ENCODE measurements around the gene HDAC9. TPM values are rescaled to one million over a fixed set of nuclear protein-coding genes. Genes with fewer than 3 reads are reported as not detected.

HDAC9 gene
- polyA plus RNA-seq, 3 donors: 41.7 to 51.2 (median 44.2) TPM

- Mint-ChIP-seq H3K9me3 (peaks cover 5 to 18% (median 13%) of the 10 kb centered on the region in 7 donors), H3K27ac (no peak overlapping the region), H3K4me1 (no peaks in the 10 kb centered on the region), H3K36me3 (no peaks in the 10 kb centered on the region), H3K27me3 (ENCODE audit: low read depth in 3 of 3) (peaks cover 0 to 1% (median 0%) of the 10 kb centered on the region in 3 donors), H3K4me3 (no peak overlapping the region)
- intact Hi-C loops (cut with micrococcal nuclease): no loop called here
- H3K79me2 ChIP-seq (ENCODE audit: insufficient read depth, low read length): no peaks in the 10 kb centered on the region
- H3K9me3 ChIP-seq (replicated peaks in 1 of 2; ENCODE audit: control insufficient read depth in 1 of 2, insufficient read depth in 1 of 2, low read length in 2 of 2): peaks cover 0 to 7% of the 10 kb centered on the region in 2 donors
- 95% methylated on average over 2 of the region's 3 CpGs for WGBS (ENCODE audit: insufficient coverage)
- H3K9ac ChIP-seq (ENCODE audit: insufficient read depth, low read length, poor library complexity, severe bottlenecking): no peak overlapping the region
- no peaks in the 10 kb centered on the region for H4K20me1 ChIP-seq (ENCODE audit: insufficient read depth, low read length)
- H3K4me1 ChIP-seq (ENCODE audit: control insufficient read depth in 1 of 2, insufficient read depth in 2 of 2, low read length in 2 of 2): no peaks in the 10 kb centered on the region
- DNase-seq: no peak
- no peaks in the 10 kb centered on the region for H3K36me3 ChIP-seq (replicated peaks in 1 of 2; ENCODE audit: control insufficient read depth in 1 of 2, insufficient read depth in 2 of 2, low read length in 2 of 2)
- H2AFZ ChIP-seq (ENCODE audit: insufficient read depth, low read depth, low read length, poor library complexity, severe bottlenecking): no peak overlapping the region
- no peaks in the 10 kb centered on the region for H3K27me3 ChIP-seq (ENCODE audit: control insufficient read depth in 2 of 2, insufficient read depth in 2 of 2, low read length in 2 of 2)
- H3K4me3 ChIP-seq (replicated peaks in 1 of 3; ENCODE audit: low read depth in 2 of 3, low read length in 3 of 3): no peak overlapping the region
- no peak for TF ChIP-seq CTCF (IDR thresholded peaks at IDR 0.05)
- H3K4me2 ChIP-seq (replicated peaks; ENCODE audit: extremely low read depth, low read length, poor library complexity, severe bottlenecking): no peak overlapping the region
- no peak overlapping the region for H3K27ac ChIP-seq (ENCODE audit: low read depth in 1 of 2, low read length in 2 of 2)
Observed at GRCh38 chr7:18864967-18865366, 369.4 kb downstream of the HDAC9 start.

DNA sequence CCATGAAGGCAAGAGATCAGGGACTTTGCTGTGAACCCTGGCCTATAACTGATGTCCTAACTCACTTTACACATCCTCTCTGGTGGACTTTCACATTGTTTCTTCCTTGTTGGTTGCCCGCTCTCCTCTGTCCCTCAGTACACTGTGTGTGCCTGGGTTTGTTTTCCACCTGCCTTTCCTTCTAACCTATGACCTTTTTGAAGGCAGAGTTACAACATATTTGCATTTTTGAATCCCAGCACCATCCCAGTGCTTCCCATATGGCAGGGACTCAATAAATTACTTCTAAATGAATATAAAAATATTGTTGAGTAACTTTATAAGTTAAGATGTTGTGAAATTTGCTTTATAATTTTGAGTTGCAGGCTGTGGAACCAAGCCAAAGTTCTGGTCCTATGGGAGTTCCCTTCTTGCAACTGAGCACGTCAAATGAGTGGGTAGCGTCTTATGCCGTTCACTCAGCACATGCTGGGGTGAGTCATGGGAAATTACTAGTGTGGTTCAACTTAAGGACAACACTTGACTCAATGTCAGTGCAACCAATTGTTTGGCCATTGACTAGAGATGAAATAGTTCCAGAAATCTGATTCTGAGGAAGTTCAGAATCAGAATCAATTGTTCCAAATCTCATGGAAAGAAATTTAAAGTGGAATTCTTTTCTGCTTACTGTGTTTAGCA is 370.9 kb downstream of the HDAC9 start:
- Histone ChIP-seq H3K9me3 (replicated peaks in 1 of 2; ENCODE audit: control insufficient read depth in 1 of 2, insufficient read depth in 1 of 2, low read length in 2 of 2) (peaks cover 0 to 7% of the 10 kb centered on the region in 2 donors), H3K4me3 (replicated peaks in 1 of 3; ENCODE audit: low read depth in 2 of 3, low read length in 3 of 3) (no peak overlapping the region), H3K27ac (ENCODE audit: low read depth in 1 of 2, low read length in 2 of 2) (no peak overlapping the region), H4K20me1 (ENCODE audit: insufficient read depth, low read length) (no peaks in the 10 kb centered on the region), H3K79me2 (ENCODE audit: insufficient read depth, low read length) (no peaks in the 10 kb centered on the region), H3K9ac (ENCODE audit: insufficient read depth, low read length, poor library complexity, severe bottlenecking) (no peak overlapping the region), H3K4me2 (replicated peaks; ENCODE audit: extremely low read depth, low read length, poor library complexity, severe bottlenecking) (no peak overlapping the region), H2AFZ (ENCODE audit: insufficient read depth, low read depth, low read length, poor library complexity, severe bottlenecking) (no peak overlapping the region), H3K27me3 (ENCODE audit: control insufficient read depth in 2 of 2, insufficient read depth in 2 of 2, low read length in 2 of 2) (no peaks in the 10 kb centered on the region), H3K36me3 (replicated peaks in 1 of 2; ENCODE audit: control insufficient read depth in 1 of 2, insufficient read depth in 2 of 2, low read length in 2 of 2) (no peaks in the 10 kb centered on the region), H3K4me1 (ENCODE audit: control insufficient read depth in 1 of 2, insufficient read depth in 2 of 2, low read length in 2 of 2) (no peaks in the 10 kb centered on the region)
- DNase-seq: peak in 1 of 3 donors; percentile 25
- no peak for TF ChIP-seq CTCF (IDR thresholded peaks at IDR 0.05)
- H3K36me3 Mint-ChIP-seq: no peaks in the 10 kb centered on the region
- H3K27me3 Mint-ChIP-seq (ENCODE audit: low read depth in 3 of 3): peaks cover 0 to 1% (median 0%) of the 10 kb centered on the region in 3 donors
- H3K4me3 Mint-ChIP-seq: no peak overlapping the region
- peaks cover 5 to 18% (median 13%) of the 10 kb centered on the region in 7 donors for H3K9me3 Mint-ChIP-seq
- no peaks in the 10 kb centered on the region for H3K4me1 Mint-ChIP-seq
- no peak overlapping the region for H3K27ac Mint-ChIP-seq
- 73% methylated on average over 3 of the region's 4 CpGs for WGBS (ENCODE audit: insufficient coverage)
- intact Hi-C loops (cut with micrococcal nuclease): no loop called here
